Naive B cell (primary cell): Measurements from ENCODE around the gene TBC1D30. TPM values are rescaled to one million over a fixed set of nuclear protein-coding genes. Genes with fewer than 3 reads are reported as not detected.
A peak's percentile ranks its signal among the peaks of the same experiment; 100 is the strongest.

Experiments used
- ATAC-seq, 2 donors: fragments of 150-1000 bp; cut with Tn5 transposase; 2 replicates each; pipeline ENCODE4 v1.10.0; 2021; ENCODE audit warnings: low read depth in 2 of 2, mild to moderate bottlenecking in 2 of 2, moderate library complexity in 2 of 2
- DNase-seq: peaks from one replicate; pipeline ENCODE4 v3.0.0; 2022
- H3K27ac Mint-ChIP-seq, 6 donors: one replicate each; pipeline ENCODE4 v1.8.0; 2020 to 2022; ENCODE audit warnings: mild to moderate bottlenecking in 6 of 6, mixed read lengths in 6 of 6, moderate library complexity in 5 of 6, inconsistent platforms in 2 of 6
- H3K27me3 Mint-ChIP-seq, 3 donors: one replicate each; pipeline ENCODE4 v1.8.0; 2021 to 2022; ENCODE audit warnings: mixed read lengths in 3 of 3, mild to moderate bottlenecking in 1 of 3
- H3K36me3 Mint-ChIP-seq, 2 donors: one replicate each; pipeline ENCODE4 v1.8.0; 2020 to 2022; ENCODE audit warnings: mixed read lengths in 2 of 2, inconsistent platforms in 1 of 2, mild to moderate bottlenecking in 1 of 2
- H3K4me1 Mint-ChIP-seq, 3 donors: one replicate each; pipeline ENCODE4 v1.8.0; 2020 to 2022; ENCODE audit warnings: mixed read lengths in 3 of 3, inconsistent platforms in 1 of 3, mild to moderate bottlenecking in 1 of 3, moderate library complexity in 1 of 3
- H3K4me3 Mint-ChIP-seq, 8 donors: one replicate each; pipeline ENCODE4 v1.8.0; 2020 to 2022; ENCODE audit warnings: mild to moderate bottlenecking in 8 of 8, mixed read lengths in 8 of 8, moderate library complexity in 8 of 8, inconsistent platforms in 2 of 8
- H3K9me3 Mint-ChIP-seq, 7 donors: one replicate each; pipeline ENCODE4 v1.8.0; 2020 to 2022; ENCODE audit warnings: mixed read lengths in 7 of 7, mild to moderate bottlenecking in 5 of 7, inconsistent platforms in 2 of 7, moderate library complexity in 1 of 7
- polyA plus RNA-seq, 6 donors: library from polyadenylated mRNA; unstranded; fragments of 300-500 nt; fragmentation: Illumina TruSeq; gene quantifications; one replicate each; pipeline ENCODE4 v1.2.3, GENCODE V29; 2021; ENCODE audit warnings: low read depth in 6 of 6

Gene TBC1D30
- polyA plus RNA-seq, 6 donors from 2014 or later, result 0.92 to 1.1 TPM; not detected in 4

- H3K9me3 Mint-ChIP-seq, result no peaks in the 10 kb centered on the region
- peaks cover 24 to 39% (median 29%) of the 10 kb centered on the region in 3 donors for H3K27me3 Mint-ChIP-seq
- H3K4me1 Mint-ChIP-seq, result no peaks in the 10 kb centered on the region
- no peak for ATAC-seq
- H3K4me3 Mint-ChIP-seq, result no peak overlapping the region
- H3K27ac Mint-ChIP-seq, result no peak overlapping the region
- H3K36me3 Mint-ChIP-seq, result no peaks in the 10 kb centered on the region
- no peak for DNase-seq
These were observed 88.2 kb downstream of the TBC1D30 start for GRCh38 chr12:64912516-64913255.

GRCh38 chr12:64915242-64915641, 90.8 kb downstream of the TBC1D30 start:
- Mint-ChIP-seq H3K27me3 (peaks cover 31 to 53% (median 53%) of the 10 kb centered on the region in 3 donors), H3K36me3 (no peaks in the 10 kb centered on the region), H3K4me1 (no peaks in the 10 kb centered on the region), H3K4me3 (no peak overlapping the region), H3K27ac (no peak overlapping the region), H3K9me3 (no peaks in the 10 kb centered on the region)
- ATAC-seq, result no peak
- DNase-seq, result no peak

GRCh38 chr12:64916411-64917261, 92.2 kb downstream of the TBC1D30 start:
- H3K4me1 Mint-ChIP-seq, result no peaks in the 10 kb centered on the region
- peaks cover 32 to 62% (median 53%) of the 10 kb centered on the region in 3 donors for H3K27me3 Mint-ChIP-seq
- H3K4me3 Mint-ChIP-seq, result no peak overlapping the region
- peak overlapping the region in 1 of 6 donors; percentile 44 for H3K27ac Mint-ChIP-seq
- H3K36me3 Mint-ChIP-seq, result no peaks in the 10 kb centered on the region
- ATAC-seq, result no peak
- H3K9me3 Mint-ChIP-seq, result no peaks in the 10 kb centered on the region
- no peak for DNase-seq

GRCh38 chr12:64918344-64918743, 93.9 kb downstream of the TBC1D30 start:
- no peak for ATAC-seq
- no peak overlapping the region for H3K27ac Mint-ChIP-seq

GRCh38 chr12:64918801-64919200, 94.4 kb downstream of the TBC1D30 start:
- no peak overlapping the region for H3K4me3 Mint-ChIP-seq
- DNase-seq, result no peak
- H3K27me3 Mint-ChIP-seq, result peaks cover 29 to 56% (median 54%) of the 10 kb centered on the region in 3 donors
- H3K9me3 Mint-ChIP-seq, result no peaks in the 10 kb centered on the region
- H3K36me3 Mint-ChIP-seq, result no peaks in the 10 kb centered on the region
- H3K4me1 Mint-ChIP-seq, result no peaks in the 10 kb centered on the region
- H3K27ac Mint-ChIP-seq, result peak overlapping the region in 1 of 6 donors; percentile 43
- ATAC-seq, result no peak

More at GRCh38 chr12:64918344-64918743, 93.9 kb downstream of the TBC1D30 start:
- no peaks in the 10 kb centered on the region for H3K9me3 Mint-ChIP-seq
- H3K36me3 Mint-ChIP-seq, result no peaks in the 10 kb centered on the region
- H3K4me3 Mint-ChIP-seq, result no peak overlapping the region
- no peak for DNase-seq
- peaks cover 29 to 61% (median 54%) of the 10 kb centered on the region in 3 donors for H3K27me3 Mint-ChIP-seq
- no peaks in the 10 kb centered on the region for H3K4me1 Mint-ChIP-seq

DNA sequence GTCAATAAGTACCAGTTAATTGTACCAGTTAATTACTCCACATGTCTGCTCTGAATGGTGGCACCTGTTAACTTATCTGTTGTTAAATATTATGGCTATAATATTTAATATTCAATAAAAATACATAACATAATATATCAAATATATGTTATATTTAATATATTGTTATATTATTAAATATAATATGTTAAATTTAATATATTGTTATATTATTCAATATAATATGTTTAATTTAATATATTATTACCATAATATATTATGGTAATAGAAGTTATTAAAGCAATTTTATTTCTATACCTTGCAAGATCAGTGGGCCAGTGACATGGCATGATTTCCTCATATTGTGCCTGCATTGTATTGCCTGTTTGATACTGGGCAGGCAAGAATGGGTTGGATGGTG, 98.4 kb downstream of the TBC1D30 start:
- peaks cover 35 to 56% (median 54%) of the 10 kb centered on the region in 3 donors for H3K27me3 Mint-ChIP-seq

DNA sequence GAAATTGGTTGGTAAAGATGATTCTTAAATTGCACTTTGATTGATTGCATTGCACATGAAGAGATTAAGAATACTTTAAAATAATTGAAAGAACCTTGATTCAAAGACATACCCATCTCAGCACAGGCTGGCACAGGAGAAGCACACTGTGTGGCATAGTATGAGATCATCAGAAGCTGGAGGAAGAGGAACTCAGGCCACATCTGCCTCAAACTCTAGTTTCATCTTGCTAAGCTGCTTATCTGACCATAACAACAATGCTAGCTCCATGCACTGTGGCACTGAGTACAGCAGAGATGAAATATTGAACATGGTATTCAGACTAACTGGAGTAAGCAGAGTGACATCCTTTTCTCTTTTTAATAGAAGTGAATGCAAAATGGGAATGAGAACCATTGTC, 99.1 kb downstream of the TBC1D30 start:
- ATAC-seq, result peak; percentile 41 to 42
- Mint-ChIP-seq H3K36me3 (no peaks in the 10 kb centered on the region), H3K27me3 (peaks cover 29 to 49% (median 48%) of the 10 kb centered on the region in 3 donors), H3K4me1 (no peaks in the 10 kb centered on the region), H3K27ac (no peak overlapping the region), H3K4me3 (no peak overlapping the region), H3K9me3 (peaks cover 0 to 3% (median 0%) of the 10 kb centered on the region in 7 donors)
- DNase-seq, result no peak

More for the DNA sequence above, 98.4 kb downstream of the TBC1D30 start:
- no peak for ATAC-seq
- no peaks in the 10 kb centered on the region for H3K4me1 Mint-ChIP-seq
- no peak for DNase-seq
- no peaks in the 10 kb centered on the region for H3K36me3 Mint-ChIP-seq
- no peak overlapping the region for H3K27ac Mint-ChIP-seq
- no peak overlapping the region for H3K4me3 Mint-ChIP-seq
- H3K9me3 Mint-ChIP-seq, result peaks cover 0 to 3% (median 0%) of the 10 kb centered on the region in 7 donors

Other genes starting within 250 kb of the TBC1D30 start
- gene RASSF3, start 214.2 kb upstream of the TBC1D30 start, polyA plus RNA-seq, result 1 to 10 TPM; 3.2 to 7.8 (median 4.5) TPM
- gene GNS, start 65.2 kb upstream of the TBC1D30 start, polyA plus RNA-seq, result 10 to 100 TPM; 22.9 to 41.5 (median 27.7) TPM